HG02798 (cell line): ENCODE data around the gene SDR9C7.
"Not testable (repeated sequence)": the region's sequence is repeated elsewhere in the genome, so short reads cannot be mapped to it uniquely, and the experiment has no call there.

Experiments
- ATAC-seq: cut with Tn5 transposase; IDR thresholded peaks from one replicate; pipeline ENCODE4 v1.9.1; 2021; ENCODE audit warnings: mild to moderate bottlenecking; ENCODE audit not compliant: unreplicated experiment, poor library complexity

The SDR9C7 gene

DNA sequence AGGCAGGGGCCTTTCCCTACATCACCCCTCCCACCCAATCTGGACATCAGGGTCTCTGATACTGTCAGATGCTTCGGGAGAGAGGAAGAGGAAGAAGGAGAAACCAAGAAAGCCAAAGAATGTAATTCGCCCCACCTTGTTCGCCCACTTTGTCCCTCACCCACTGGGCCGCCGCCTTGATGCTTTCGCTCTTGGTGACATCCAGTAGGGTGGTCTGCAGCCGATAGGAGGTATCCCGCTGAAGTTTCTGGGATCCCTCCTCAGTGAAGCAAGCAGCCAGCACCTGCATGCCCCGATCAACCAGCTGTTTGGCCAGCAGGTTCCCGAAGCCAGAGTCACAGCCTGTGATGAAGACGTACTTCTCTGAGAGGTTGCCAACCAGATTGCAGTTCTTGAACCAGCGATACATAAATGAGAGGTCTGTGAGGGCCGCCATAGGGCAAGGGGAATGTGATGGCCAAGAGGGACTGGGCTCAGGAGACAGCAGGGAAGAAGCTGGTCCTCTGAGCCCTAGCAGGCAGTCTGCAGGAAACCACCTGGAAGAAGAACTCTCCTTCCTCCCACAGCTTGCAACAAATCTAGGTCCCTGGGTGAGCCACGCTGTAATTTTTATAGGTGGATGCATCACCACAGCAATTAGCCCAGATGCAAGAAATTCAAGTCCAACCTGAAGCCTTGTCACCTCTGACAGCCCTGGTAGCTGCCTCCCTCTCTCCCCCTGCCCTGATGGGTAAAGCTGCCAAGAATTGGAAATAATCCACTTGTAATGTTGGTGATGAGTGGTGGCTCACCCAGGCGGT, at the start of gene SDR9C7:
Gene SDR9C7 (minus strand): TSS at position 583 of the 800 bp plus-strand sequence. CDS start 147 bp downstream, at position 436.
- no peak for ATAC-seq

DNA sequence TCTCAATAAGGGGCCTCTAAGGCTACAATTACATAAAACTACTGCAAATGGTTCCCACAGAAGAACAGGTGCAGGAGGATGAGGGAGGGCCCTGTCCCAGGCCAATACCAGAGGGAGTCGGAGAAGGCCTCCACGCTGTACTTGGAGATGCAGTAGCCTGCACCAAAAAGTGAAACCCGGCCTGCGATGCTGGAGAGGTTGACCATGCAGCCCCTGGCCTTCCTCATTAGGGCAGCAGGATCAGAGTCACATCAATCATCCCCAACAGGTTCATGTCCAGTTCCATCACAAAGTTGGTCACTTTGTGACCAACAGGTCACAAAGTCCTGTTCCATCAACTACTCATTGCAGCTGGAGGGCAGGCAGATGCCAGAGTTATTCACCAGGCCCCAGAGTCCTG, 49.2 kb upstream of the SDR9C7 start:
- ATAC-seq: no peak

DNA sequence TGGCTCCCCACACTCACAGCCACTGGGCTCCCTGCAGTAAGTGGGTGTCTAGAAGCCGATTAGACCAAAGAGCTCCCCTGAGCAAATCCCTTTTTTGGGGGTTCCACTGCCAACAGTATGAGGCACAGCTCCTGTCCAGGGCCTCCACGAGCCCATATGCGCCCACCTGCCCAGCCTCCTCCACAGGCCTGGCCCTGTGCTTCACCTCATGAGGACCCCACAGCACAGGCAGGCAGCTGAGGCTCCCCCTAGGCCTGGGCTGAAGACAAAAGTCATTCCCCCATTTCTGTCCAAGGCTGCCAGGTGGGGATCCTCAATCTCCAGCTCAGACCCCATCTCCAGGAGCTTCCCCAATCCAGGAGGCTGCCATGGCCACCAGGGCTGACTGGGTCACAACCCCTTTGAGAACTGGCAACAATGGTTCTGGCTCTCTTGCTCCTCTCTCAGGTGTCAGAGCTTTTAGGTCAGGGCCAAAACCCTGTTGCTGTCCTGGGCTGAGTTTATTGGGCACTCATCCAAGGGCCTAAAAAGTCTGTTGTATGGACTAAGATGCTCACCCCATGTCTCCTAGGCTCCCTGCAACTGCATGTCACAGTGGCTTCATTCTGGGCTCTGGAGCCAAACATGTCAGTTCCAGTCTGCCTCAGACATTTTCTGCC, 48.5 kb upstream of the SDR9C7 start:
- not testable (repeated sequence) for ATAC-seq

DNA sequence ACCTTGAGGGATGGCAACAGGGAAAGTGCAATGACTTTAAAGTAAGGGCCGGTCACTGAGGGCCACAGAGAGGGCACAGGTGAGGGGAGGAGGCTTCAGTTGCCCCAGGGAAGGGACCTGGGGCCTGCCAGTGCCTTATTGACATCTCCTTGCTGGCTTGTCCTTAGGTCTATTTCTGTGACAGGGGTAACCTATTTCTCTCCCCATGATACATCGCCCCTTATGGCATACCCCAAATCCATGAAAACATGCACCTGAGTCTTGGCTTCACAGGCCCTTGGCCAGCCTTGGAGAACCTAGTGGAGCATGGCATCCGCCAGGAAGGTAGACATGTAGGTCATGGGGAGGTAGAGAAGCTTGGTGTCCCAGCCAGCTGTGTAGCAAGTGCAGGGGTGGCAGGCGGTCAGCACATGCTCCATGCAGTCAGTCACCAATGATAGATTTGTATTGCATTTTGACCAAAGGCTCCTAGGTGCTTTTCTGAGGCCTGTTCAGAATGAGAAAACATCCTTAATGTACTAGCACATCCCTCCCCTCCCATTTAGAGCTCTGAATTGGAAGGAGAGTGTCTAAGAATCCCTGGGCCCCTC, 46.8 kb upstream of the SDR9C7 start:
- ATAC-seq: no peak

DNA sequence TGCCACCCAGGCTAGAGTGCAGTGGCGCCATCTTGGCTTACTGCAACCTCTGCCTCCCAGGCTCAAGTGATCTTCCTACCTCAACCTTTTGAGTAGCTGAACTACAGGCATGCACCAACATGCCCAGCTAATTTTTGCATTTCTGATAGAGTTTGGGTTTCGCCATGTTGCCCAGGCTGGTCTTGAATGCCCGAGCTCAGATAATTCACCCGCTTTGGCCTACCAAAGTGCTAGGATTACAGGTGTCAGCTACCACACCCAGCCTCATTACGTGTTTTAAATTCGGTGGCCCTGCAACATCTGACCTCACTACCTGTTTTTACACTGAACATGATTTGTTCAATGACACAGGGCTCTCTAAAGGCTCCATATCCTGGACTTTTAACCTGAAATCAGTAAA, 46.1 kb upstream of the SDR9C7 start:
- ATAC-seq: no peak

DNA sequence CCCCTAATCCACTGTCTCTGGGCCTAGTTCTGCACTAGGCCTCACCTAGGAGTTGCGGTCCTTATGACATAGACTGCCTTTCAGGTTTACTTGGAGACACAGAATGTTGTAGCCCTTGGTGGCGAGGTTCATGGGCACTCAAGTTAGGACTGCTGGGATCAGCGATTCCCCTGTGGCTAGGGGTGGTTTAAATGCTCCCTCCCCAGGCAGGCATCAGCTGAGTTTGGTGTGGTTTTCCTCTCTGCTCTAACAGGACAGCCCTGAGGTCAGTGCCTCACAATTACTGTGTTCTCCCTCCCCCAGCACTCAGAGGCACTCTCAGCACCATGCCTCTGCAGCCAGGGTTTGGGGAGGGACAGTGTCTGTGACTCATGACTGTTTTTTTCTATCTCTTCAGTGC, 45.4 kb upstream of the SDR9C7 start:
- ATAC-seq: no peak

DNA sequence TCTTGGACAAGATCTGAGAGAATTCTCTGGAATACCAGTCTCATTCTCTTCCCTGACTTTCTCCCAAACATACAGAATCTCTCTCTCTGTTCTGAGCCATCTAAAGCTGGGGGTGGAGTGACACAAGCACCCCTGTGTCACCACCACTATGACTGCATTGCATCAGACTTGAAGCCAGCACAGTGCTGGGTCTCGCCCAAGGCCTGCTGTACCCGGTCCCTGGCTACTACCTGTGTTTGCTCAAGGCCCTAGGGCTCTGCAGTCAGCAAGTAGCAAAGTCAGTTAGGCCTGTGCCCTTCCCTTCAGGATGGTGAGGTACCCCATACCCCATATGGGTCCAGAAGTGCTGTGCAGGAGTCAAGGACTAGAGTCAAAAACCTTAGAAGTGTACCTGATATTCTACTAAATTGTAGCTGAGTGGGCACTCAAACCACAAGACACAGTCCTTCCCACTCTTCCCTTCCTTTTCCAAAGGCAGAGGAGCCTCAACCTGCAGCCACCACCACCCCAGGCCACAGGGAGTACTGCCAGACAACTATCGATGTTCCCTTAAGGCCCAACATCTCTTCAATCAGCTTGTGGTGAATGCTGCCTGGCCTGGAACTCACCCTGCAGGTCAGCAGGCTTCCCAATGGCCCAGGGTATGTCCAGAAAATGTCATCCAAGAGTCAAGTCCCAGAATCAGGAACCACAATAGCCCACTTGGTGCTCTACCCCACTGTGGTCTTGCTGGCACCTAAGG, 44.4 kb upstream of the SDR9C7 start:
- no peak for ATAC-seq

DNA sequence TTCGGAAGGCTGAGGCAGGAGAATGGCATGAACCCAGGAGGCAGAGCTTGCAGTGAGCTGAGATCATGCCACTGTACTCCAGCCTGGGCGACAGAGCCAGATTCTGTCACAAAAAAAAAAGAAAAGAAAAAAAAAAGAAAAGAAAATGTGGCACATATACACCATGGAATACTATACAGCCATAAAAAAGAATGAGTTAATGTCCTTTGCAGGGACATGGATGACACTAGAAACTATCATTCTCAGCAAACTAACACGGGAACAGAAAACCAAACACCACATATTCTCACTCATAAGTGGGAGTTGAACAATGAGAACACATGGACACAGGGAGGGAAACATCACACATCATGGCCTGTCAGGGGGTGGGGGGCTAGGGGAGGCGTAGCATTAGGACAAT, 43.2 kb upstream of the SDR9C7 start:
- ATAC-seq: not testable (repeated sequence)

DNA sequence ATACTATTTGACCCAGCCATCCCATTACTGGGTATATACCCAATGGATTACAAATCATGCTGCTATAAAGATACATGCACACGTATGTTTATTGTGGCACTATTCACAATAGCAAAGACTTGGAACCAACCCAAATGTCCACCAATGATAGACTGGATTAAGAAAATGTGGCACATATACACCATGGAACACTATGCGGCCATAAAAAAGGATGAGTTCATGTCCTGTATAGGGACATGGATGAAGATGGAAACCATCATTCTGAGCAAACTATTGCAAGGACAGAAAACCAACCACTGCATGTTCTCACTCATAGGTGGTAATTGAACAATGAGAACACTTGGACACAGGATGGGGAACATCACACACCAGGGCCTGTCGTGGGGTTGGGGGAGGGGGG, 40.0 kb upstream of the SDR9C7 start:
- ATAC-seq: not testable (repeated sequence)

DNA sequence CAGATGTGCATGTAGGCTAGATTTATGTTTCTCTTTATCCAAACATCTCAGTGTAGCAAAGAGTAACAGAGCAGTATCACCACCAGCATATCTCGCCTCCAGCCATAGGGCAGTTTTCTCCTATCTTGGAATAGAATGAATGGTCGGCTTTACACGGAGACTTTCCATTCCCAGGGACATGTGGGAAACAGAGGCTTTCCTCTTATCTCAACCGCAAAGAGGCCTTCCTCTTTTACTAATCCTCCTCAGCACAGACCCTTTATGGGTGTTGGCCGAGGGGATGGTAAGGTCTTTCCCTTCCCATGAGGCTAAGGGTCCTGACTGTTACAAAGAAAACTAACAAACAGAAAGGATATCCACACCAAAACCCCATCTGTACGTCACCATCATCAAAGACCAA, 34.7 kb upstream of the SDR9C7 start:
- ATAC-seq: not testable (repeated sequence)

DNA sequence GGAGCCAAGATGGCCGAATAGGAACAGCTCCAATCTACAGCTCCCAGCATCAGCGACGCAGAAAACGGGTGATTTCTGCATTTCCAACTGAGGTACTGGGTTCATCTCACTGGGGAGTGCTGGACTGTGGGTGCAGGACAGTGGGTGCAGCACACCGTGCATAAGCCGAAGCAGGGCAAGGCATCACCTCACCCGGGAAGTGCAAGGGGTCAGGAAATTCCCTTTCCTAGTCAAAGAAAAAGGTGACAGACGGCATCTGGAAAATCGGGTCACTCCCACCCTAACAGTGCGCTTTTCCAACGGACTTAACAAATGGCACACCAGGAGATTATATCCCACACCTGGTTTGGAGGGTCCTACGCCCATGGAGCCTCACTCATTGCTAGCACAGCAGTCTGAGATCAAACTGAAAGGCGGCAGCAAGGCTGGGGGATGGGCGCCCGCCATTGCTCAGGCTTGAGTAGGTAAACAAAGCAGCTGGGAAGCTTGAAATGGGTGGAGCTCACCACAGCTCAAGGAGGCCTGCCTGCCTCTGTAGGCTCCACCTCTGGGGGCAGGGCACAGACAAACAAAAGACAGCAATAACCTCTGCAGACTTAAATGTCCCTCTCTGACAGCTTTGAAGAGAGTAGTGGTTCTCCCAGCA, 31.9 kb upstream of the SDR9C7 start:
- ATAC-seq: not testable (repeated sequence)

DNA sequence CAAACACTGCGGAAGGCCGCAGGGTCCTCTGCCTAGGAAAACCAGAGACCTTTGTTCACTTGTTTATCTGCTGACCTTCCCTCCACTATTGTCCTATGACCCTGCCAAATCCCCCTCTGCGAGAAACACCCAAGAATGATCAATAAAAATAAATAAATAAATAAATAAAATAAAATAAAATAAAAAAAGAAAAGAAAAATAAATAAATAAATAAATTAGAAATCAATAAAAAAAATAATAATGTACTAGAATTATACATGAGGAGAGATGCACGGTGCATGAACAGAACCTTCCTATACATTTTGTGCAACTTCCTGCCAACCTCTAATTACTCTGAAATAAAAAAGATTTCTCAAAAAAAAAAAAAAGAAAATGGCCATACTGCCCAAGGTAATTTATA, 30.9 kb upstream of the SDR9C7 start:
- ATAC-seq: not testable (repeated sequence)

DNA sequence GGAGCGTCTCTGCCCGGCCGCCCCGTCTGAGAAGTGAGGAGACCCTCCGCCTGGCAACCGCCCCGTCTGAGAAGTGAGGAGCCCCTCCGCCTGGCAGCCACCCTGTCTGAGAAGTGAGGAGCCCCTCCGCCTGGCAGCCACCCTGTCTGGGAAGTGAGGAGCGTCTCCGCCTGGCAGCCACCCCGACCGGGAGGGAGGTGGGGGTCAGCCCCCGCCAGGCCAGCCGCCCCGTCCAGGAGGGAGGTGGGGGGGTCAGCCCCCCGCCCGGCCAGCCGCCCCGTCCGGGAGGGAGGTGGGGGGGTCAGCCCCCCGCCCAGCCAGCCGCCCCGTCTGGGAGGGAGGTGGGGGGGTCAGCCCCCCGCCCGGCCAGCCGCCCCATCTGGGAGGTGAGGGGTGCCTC, 29.3 kb upstream of the SDR9C7 start:
- not testable (repeated sequence) for ATAC-seq

DNA sequence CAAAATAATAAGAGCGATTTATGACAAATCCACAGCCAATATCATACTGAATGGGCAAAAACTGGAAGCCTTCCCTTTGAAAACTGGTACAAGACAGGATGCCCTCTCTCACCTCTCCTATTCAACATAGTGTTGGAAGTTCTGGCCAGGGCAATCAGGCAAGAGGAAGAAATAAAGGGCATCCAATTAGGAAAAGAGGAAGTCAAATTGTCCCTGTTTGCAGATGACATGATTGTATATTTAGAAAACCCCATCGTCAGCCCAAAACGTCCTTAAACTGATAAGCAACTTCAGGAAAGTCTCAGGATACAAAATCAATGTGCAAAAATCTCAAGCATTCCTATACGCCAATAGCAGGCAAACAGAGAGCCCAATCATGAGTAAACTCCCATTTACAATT, 28.0 kb upstream of the SDR9C7 start:
- not testable (repeated sequence) for ATAC-seq

DNA sequence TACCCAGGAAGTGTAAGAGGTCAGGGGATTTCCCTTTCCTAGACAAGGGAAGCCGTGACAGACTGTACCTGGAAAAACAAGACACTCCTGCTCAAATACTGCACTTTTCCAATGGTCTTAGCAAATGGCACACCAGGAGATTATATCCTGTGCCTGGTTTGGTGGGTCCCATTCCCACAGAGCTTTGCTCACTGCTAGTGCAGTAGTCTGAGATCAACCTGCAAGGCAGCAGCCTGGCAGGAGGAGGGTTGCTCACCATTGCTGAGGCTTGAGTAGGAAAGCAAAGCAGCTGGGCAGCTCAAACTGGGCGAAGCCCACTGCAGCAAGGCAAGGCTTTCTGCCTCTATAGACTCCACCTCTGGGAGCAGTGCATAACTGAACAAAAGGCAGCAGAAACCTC, 24.2 kb upstream of the SDR9C7 start:
- ATAC-seq: no peak

DNA sequence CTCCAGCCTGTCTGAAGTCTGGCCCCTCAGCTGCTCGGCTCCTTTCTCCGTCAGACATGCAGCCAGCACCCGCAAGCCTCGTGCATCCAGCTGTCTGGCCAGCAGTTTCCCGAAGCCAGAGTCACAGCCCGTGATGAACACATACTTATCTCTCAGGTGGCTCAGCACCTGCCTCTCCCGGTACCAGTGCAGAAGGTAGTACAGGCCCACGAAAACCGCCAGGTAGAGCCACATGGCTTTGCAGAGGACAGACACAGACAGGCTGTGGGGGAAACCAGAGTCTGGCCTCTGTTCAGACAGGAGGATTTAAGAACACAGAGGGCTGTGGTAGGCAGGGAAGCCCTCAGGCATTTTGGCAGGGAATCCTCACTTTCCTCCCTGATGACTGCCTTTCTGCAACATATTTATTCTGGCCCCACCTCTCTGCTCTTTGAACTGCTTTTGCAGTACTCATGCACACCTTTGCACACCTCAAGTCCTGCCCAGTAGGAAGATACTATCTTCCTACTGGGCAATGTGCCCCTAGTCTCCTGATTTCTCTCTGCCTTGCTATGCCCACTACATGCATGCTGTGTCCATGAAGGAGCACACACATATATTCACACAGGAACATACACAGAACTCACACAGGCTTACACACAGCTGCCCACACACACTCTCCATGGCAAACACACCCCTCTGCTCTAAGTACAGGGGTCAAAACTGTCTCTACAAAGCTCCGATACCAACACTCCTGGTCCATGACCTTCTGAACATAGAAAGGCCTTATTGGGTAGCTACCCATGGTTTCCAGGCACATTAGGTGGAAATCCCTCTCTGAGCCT, 23.2 kb upstream of the SDR9C7 start, which contains the start of gene RDH16:
Gene RDH16 (minus strand): TSS at position 380 of the 824 bp plus-strand sequence. CDS start 146 bp downstream, at position 234.
- no peak for ATAC-seq

DNA sequence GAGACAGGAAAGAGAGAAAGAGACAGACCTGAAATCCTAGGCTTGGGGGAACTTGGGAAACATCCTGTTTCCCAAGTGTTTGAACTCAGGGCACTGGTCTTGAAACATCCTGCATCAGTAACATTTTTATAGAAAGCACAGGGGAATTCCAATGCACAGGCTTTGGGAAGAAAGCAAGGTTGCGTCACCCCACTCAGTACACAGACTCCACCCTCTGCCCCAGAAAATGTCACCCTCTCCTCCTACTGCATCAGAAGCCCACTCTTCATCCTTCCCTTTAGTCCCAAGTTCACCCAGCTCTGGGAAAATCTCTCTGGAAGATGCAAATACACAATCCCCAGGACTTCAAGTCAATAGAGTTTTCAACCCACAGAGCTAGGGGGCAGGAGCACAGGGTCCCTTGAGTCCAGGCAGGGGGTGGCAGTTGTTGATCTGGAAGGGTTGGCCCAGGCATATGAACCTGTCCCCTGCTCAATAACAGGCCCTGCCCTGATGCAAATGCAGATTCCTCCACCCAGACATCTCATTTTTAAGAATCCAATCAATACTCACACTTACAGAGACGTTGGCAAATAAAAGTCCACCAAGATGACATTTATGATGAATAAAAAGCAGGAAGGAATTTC, 21.5 kb upstream of the SDR9C7 start:
- no peak for ATAC-seq

DNA sequence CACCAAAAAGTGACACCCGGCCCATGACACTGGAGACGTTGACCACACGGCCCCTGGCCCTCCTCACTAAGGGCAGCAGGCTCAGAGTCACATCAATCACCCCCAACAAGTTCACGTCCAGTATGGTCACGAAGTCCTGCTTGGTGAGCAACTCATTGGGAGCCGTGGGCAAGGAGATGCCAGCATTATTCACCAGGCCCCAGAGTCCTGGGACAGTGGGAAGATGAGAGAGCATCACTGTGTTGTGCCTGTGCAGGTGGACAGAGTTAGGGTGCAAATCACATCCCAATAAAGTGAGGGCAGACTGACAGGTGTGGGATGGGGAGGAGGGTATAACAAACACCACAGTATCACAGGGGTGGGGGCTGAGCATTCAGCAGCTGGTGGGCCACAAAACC, 20.7 kb upstream of the SDR9C7 start:
- no peak for ATAC-seq
